Skeletal muscle cell (primary cell): ENCODE data around the gene CUX1.
"Not testable (repeated sequence)": the region's sequence is repeated elsewhere in the genome, so short reads cannot be mapped to it uniquely, and the experiment has no call there.

Experiments
- DNase-seq: peaks from one replicate; pipeline ENCODE4 v3.0.0-alpha.2; 2010; ENCODE audit warnings: low read depth
- H3K4me3 ChIP-seq: 2 replicates; pipeline ENCODE4 v1.5.1; 2011; ENCODE audit warnings: low read depth, mild to moderate bottlenecking, control low read depth, low read length, moderate library complexity

Gene CUX1

DNA sequence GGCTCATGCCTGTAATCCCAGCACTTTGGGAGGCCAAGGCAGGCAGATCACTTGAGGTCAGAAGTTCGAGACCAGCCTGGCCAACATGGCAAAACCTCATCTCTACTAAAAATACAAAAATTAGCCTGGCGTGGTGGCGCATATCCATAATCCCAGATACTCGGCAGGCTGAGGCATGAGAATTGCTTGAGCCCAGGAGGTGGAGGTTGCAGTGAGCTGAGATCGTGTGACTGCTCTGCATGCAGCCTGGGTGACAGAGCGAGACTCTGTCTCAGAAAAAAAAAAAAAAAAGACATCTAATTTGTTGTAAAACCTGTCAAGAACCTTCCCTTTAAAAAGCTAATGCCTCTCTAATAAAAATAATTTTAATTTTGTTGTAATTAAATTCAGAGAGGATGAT lies 5.2 kb downstream of the CUX1 start:
- not testable (repeated sequence) for DNase-seq

DNA sequence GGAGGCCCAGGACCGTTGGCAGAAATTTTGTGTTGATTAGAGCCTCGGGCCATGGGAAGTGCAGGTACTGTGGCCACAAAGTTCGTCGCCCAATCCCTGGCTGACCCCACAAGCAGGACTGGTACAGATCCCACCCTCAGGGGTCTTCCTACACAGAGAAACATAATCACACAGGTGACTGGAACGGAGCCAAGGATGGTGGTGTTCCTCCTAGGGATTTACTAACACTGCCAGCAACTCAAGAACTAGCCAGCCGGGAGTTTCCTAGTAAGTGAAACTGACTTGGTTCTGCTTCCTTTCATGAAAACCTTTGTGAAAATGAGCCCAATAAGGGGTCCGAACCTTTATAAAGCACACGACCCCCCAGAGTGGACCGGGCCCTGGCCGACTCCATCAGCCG lies 5.7 kb downstream of the CUX1 start:
- no peak overlapping the region for H3K4me3 ChIP-seq
- DNase-seq = no peak

More for the DNA sequence above, 5.2 kb downstream of the CUX1 start:
- not testable (repeated sequence) for H3K4me3 ChIP-seq

- no peak for DNase-seq
- H3K4me3 ChIP-seq = no peak overlapping the region
These were observed 6.2 kb downstream of the CUX1 start for GRCh38 chr7:101823596-101823995.

DNA sequence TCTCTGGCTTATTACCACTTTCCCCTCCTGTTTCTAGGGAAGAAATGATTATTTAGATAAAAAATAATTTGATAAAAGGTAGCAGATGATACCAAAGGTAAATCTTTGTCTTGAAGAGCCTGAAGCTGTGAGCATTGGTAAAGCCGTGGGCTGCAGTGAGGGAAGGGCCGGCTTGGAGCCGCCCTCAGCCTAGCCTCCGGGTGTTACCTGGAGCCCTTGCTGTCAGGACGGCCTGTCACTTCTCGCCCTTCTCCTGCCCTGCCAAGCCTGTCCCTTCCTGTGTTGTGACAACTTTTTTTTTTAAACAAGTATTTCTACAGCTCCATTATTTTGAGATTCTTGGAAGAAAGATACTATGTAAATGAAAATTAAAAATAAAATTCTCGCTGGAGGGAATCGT lies 7.0 kb downstream of the CUX1 start:
- H3K4me3 ChIP-seq = no peak overlapping the region
- DNase-seq = no peak

- DNase-seq = no peak
- no peak overlapping the region for H3K4me3 ChIP-seq
These were observed 8.8 kb downstream of the CUX1 start for GRCh38 chr7:101826081-101826835.

GRCh38 chr7:101828301-101829020 lies 11.0 kb downstream of the CUX1 start:
- H3K4me3 ChIP-seq = no peak overlapping the region
- no peak for DNase-seq

- DNase-seq = no peak
- H3K4me3 ChIP-seq = no peak overlapping the region
These were observed 11.9 kb downstream of the CUX1 start for GRCh38 chr7:101829374-101829773.

- no peak for DNase-seq
- H3K4me3 ChIP-seq = no peak overlapping the region
These were observed 12.4 kb downstream of the CUX1 start for GRCh38 chr7:101829821-101830220.

- not testable (repeated sequence) for H3K4me3 ChIP-seq, DNase-seq
These were observed 14.0 kb downstream of the CUX1 start for GRCh38 chr7:101831396-101831795.

- H3K4me3 ChIP-seq = no peak overlapping the region
These were observed 14.8 kb downstream of the CUX1 start for GRCh38 chr7:101832205-101832631.

GRCh38 chr7:101832685-101833375 lies 15.4 kb downstream of the CUX1 start:
- no peak for DNase-seq
- no peak overlapping the region for H3K4me3 ChIP-seq

More at GRCh38 chr7:101832205-101832631, 14.8 kb downstream of the CUX1 start:
- DNase-seq = no peak

GRCh38 chr7:101833799-101834198 lies 16.4 kb downstream of the CUX1 start:
- H3K4me3 ChIP-seq = no peak overlapping the region
- no peak for DNase-seq

GRCh38 chr7:101835136-101835535 lies 17.7 kb downstream of the CUX1 start:
- H3K4me3 ChIP-seq = no peak overlapping the region
- DNase-seq = no peak

- H3K4me3 ChIP-seq, DNase-seq: not testable (repeated sequence)
These were observed 20.0 kb downstream of the CUX1 start for GRCh38 chr7:101837433-101837832.

GRCh38 chr7:101838837-101839483 lies 21.5 kb downstream of the CUX1 start:
- no peak for DNase-seq
- no peak overlapping the region for H3K4me3 ChIP-seq

- no peak overlapping the region for H3K4me3 ChIP-seq
- DNase-seq = no peak
These were observed 23.9 kb downstream of the CUX1 start for GRCh38 chr7:101841328-101841727.

DNA sequence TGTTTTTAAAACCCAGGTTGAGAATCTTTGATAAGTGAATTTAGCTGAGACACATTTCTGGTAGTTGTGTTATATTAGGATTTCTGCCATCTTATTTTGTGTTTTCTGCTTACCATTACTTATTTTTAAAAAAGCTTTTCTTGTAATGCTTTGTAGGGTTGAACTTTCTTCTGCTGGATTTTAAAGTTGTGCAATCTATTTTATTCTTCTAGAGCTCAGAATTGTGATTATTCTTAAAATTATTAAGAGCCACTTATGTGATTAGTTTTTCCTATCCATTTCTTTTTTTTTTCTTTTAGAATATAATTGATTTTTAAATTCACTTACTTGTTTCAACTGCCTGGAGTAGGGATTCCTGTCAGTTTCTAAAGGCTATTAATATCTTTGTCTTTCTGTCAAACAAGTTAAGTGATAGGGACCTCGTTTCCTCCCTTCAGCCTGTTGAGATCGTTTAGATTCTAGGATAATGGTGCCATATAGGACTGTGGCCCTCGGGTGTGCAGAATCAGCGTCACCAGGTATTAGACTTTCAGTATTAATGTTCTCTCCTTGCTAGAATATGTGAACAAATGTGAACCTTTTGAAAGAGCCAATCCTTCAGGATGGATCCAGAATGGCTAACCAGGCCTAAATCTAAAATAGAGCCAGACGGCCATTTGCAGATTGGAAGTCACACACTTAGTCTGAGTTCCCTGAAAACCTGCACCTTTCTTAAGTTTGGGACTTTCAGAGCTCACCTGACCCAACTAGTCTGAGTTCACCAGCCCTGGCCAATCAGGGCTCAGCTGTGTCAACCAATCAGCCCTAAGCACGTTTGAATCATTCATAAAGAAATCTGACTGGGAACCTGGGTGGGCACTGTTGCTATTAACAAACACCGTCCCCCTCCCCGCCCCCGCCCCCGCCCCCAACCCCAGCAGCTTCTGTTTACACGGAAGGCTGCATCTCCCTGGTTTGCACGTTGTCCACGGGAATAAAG lies 26.2 kb downstream of the CUX1 start:
- H3K4me3 ChIP-seq = no peak overlapping the region
- no peak for DNase-seq

DNA sequence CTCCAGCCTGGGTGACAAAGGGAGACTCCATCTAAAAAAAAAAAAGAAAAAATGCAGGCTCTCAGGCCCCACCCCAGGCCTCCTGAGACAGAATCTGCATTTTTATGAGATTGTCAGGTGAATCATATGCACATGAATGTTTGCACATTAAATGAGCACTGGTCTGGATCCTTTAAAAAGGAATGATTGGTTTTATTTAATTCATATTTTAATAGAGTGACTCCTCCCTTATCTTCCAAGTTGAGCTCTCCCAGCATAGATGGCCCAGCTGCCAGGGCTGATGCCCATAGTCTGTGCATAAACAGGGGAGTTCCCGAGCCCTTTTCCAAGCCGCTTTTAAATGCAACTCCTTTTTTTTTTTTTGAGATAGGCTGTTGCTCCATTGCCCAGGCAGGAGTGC lies 28.5 kb downstream of the CUX1 start:
- no peak for DNase-seq
- no peak overlapping the region for H3K4me3 ChIP-seq
